ENCODE measurements around the gene TCF7L1.
A peak's percentile ranks its signal among the peaks of the same experiment; 100 is the strongest.

DNA sequence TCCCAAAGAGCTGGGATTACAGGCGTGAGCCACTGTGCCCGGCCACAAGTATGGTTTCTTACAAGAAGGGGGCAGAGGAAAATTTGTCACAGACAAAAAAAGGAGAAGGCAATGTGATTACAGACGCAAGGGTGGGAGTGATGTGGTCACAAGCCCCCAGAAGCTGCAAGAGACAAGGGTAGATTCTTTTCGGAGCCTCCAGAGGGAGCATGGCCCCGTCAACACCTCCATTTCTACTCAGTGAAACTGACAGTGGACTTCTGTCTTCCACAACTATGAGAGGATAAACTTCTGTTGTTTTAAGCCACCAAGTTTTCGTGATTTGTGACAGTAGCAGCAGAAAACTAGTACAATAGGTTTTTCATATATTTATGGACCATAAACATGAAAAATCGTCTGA lies 2.1 kb upstream of the TCF7L1 start:
- TF ChIP-seq, protein P1, sequence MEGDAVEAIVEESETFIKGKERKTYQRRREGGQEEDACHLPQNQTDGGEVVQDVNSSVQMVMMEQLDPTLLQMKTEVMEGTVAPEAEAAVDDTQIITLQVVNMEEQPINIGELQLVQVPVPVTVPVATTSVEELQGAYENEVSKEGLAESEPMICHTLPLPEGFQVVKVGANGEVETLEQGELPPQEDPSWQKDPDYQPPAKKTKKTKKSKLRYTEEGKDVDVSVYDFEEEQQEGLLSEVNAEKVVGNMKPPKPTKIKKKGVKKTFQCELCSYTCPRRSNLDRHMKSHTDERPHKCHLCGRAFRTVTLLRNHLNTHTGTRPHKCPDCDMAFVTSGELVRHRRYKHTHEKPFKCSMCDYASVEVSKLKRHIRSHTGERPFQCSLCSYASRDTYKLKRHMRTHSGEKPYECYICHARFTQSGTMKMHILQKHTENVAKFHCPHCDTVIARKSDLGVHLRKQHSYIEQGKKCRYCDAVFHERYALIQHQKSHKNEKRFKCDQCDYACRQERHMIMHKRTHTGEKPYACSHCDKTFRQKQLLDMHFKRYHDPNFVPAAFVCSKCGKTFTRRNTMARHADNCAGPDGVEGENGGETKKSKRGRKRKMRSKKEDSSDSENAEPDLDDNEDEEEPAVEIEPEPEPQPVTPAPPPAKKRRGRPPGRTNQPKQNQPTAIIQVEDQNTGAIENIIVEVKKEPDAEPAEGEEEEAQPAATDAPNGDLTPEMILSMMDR (IDR thresholded peaks at IDR 0.05; ENCODE audit: low read length): peak; percentile 26; the same call in 1 of the 2 replicates
- no peak for TF ChIP-seq EZH2 (IDR thresholded peaks at IDR 0.05; ENCODE audit: borderline replicate concordance, low read length)

Data from OCI-LY1 (cell line).